PC-3 (cell line): ENCODE data around the gene SURF6.

Experiments
- EZH2 ChIP-seq: fragments of 300-600 bp; sonication (generic); IDR thresholded peaks from one replicate; pipeline ENCODE4 v1.6.1; 2017; ENCODE audit warnings: antibody characterized with exemption, mild to moderate bottlenecking, low read length; ENCODE audit not compliant: unreplicated experiment
- EZH2phosphoT487 ChIP-seq: fragments of 300-600 bp; sonication (generic); IDR thresholded peaks from 2 replicates; pipeline ENCODE4 v1.6.1; 2018; ENCODE audit warnings: mild to moderate bottlenecking, antibody characterized with exemption, low read length, borderline replicate concordance
- TF ChIP-seq, protein P1 (sequence below): fragments of 300-600 bp; sonication (generic); conservative IDR thresholded peaks from 2 replicates; pipeline ENCODE4 v1.5.1; 2017; ENCODE audit warnings: antibody characterized with exemption, low read depth, mild to moderate bottlenecking, low read length

DNA sequence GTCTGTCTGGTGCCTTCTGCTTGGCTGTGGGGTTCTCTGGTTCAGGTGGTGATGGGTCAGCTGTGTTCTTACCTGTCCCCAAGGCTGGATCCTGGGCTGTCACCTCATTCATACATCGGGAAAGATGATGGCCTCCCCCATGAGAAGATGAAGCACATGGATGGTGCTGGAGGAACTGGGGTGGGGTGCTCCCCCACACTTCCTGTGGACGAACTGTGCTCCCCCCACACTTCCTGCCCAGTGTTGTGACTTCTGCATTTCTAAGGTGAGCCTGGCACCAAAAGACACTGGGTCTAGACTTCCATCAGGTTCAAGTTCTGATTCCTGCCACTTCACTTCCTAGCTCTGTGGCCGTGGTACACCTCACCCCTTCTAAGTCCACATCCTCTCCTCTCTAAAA lies 4.3 kb upstream of the SURF6 start:
- TF ChIP-seq, protein P1, sequence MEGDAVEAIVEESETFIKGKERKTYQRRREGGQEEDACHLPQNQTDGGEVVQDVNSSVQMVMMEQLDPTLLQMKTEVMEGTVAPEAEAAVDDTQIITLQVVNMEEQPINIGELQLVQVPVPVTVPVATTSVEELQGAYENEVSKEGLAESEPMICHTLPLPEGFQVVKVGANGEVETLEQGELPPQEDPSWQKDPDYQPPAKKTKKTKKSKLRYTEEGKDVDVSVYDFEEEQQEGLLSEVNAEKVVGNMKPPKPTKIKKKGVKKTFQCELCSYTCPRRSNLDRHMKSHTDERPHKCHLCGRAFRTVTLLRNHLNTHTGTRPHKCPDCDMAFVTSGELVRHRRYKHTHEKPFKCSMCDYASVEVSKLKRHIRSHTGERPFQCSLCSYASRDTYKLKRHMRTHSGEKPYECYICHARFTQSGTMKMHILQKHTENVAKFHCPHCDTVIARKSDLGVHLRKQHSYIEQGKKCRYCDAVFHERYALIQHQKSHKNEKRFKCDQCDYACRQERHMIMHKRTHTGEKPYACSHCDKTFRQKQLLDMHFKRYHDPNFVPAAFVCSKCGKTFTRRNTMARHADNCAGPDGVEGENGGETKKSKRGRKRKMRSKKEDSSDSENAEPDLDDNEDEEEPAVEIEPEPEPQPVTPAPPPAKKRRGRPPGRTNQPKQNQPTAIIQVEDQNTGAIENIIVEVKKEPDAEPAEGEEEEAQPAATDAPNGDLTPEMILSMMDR = no peak
- no peak for TF ChIP-seq EZH2
- TF ChIP-seq EZH2phosphoT487 = no peak
